Measurements from ENCODE around the gene RBM33.

GRCh38 chr7:155737590-155737989 is 93.1 kb downstream of the RBM33 start:
- no peak for TF ChIP-seq HDAC2 (IDR thresholded peaks at IDR 0.05; ENCODE audit: borderline replicate concordance in 1 of 2, low read depth in 2 of 2, low read length in 2 of 2)
- TF ChIP-seq EZH2 (IDR thresholded peaks at IDR 0.05; ENCODE audit: low read depth, low read length, severe bottlenecking), result no peak
